Measurements from ENCODE around the gene FMN1.

Gene FMN1

DNA sequence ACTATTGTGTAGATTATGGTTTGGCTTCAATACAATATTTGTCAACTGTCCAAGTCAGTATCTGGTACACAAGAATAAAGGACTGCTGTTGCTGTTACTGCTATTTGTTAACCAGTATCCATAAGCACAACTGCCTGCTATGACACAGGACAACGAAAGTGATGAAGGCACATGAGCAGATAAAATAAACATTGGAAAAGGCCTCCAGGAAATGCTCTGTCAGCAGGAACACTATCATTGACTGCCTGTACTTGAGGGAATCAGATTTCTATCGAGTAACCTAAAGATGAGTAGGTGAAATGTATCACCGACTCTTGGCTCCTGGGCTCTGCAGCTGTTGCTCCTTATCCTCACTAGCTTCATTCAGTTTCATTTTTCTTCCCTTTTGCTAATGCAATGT is 56.5 kb downstream of the FMN1 start:
- Mint-ChIP-seq H3K4me1 (ENCODE audit: low read depth) (peaks cover 24% of the 10 kb centered on the region), H3K27me3 (peaks cover 3% of the 10 kb centered on the region), H3K9me3 (no peaks in the 10 kb centered on the region), H3K27ac (peak overlapping the region; percentile 40), H3K4me3 (no peak overlapping the region), H3K36me3 (ENCODE audit: low read depth) (no peaks in the 10 kb centered on the region)
- intact Hi-C loops (cut with micrococcal nuclease), result loop anchor here (2.0 to 10.0 kb wide), 3 partner anchors 15 to 283 kb away; no protein-coding TSS in a partner anchor

DNA sequence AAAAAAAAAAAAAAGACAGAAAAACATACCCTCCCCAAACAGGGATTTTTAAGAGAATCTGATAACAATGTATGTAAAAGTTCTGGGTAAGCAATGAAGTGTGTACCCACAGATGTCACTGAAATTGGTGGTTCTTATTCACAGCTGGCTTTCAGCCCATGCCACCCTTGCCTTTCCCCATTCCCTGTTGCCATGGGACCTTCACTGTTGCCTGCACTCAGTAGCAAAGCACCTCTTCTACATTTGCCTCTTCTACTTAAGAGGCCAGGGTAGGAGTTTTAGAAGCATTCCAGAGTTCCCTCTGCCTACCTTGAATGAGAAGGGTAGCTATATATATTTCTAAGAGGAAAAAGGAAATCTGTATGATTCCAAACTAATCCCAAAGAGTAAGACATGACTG is 57.4 kb downstream of the FMN1 start:
- no peaks in the 10 kb centered on the region for H3K9me3 Mint-ChIP-seq
- peaks cover 3% of the 10 kb centered on the region for H3K27me3 Mint-ChIP-seq
- H3K4me3 Mint-ChIP-seq, result no peak overlapping the region
- peak overlapping the region; percentile 74 for H3K27ac Mint-ChIP-seq
- intact Hi-C loops (cut with micrococcal nuclease), result loop anchor here (2.0 to 10.0 kb wide), 3 partner anchors 16 to 282 kb away; no protein-coding TSS in a partner anchor
- no peaks in the 10 kb centered on the region for H3K36me3 Mint-ChIP-seq (ENCODE audit: low read depth)
- peaks cover 30% of the 10 kb centered on the region for H3K4me1 Mint-ChIP-seq (ENCODE audit: low read depth)

DNA sequence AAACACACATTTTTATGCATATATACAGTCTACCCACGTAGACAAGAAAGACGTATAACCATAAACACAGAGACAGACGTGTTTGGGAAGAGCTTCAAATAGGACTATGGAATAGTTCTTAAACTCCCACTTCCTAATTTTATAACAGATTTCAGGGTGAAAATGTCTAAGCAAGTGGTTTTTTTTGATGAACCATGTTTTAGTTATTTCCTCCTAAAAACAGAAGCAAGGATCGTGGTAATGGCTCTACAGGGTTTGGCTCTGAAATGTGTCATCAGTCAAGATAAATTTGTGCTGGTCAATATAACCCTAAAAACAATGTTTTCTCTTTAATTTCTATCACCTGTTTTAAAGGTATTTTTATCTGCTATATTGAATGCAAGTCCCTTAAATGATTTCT is 58.2 kb downstream of the FMN1 start:
- H3K27ac Mint-ChIP-seq, result peak overlapping the region; percentile 74

DNA sequence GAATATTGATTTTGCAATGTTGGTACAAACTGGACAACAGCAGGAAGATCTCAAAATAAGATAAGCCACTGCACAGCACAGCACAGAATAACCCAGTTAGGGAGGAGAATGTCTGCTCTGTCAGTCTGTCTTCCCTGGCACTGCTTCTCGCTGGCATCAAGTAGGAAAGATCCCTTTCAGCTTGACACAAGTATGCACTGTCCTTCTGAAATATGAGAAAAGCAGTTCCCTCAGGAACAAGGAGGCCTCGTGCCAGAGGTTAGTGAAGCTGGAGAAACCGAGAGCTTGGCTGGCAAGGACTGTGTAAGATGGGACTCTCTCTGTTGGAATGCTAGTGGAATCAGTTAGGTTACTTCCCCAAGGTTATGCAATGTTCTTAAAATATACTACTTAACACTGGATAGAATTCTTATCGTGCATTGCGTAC is 59.1 kb downstream of the FMN1 start:
- peaks cover 3% of the 10 kb centered on the region for H3K27me3 Mint-ChIP-seq
- intact Hi-C loops (cut with micrococcal nuclease), result loop anchor here (10.0 kb wide), 2 partner anchors 49 to 281 kb away; no protein-coding TSS in a partner anchor
- no peak overlapping the region for H3K4me3 Mint-ChIP-seq
- H3K4me1 Mint-ChIP-seq (ENCODE audit: low read depth), result peaks cover 34% of the 10 kb centered on the region
- peak overlapping the region; percentile 45 for H3K27ac Mint-ChIP-seq
- no peaks in the 10 kb centered on the region for H3K36me3 Mint-ChIP-seq (ENCODE audit: low read depth)
- no peaks in the 10 kb centered on the region for H3K9me3 Mint-ChIP-seq

More for the DNA sequence above, 58.2 kb downstream of the FMN1 start:
- peaks cover 3% of the 10 kb centered on the region for H3K27me3 Mint-ChIP-seq
- intact Hi-C loops (cut with micrococcal nuclease), result loop anchor here (2.0 to 10.0 kb wide), 3 partner anchors 16 to 282 kb away; no protein-coding TSS in a partner anchor
- no peak overlapping the region for H3K4me3 Mint-ChIP-seq
- no peaks in the 10 kb centered on the region for H3K36me3 Mint-ChIP-seq (ENCODE audit: low read depth)
- H3K9me3 Mint-ChIP-seq, result no peaks in the 10 kb centered on the region
- peaks cover 34% of the 10 kb centered on the region for H3K4me1 Mint-ChIP-seq (ENCODE audit: low read depth)

DNA sequence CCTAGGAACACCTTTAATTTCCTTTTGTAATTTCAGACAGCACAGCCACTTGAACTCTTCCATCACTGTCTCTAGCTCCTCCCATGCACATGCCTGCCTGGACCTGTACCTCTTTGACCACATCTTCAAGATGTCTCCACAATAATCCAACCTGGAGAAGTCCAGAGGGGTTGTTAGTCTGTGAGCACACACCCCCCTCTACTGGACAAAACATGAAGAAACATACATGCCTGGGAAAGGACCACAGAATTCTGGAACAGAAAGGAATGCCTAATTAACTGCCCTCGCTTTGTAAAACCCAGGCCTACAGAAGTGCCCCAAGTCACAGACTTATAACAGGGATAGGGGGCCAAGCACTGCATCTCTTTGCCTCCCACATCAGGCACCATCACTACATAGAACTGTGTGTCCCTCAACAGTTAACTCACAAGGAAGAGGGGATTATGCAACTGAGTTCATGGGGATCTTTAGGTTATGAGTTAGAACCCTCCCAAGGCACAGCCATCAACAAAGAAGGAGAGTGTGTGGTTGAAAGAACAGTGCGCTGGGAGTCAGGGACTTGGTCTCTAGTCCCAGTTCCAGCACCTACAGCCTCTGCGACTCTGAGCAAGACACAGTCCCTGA is 61.7 kb downstream of the FMN1 start:
- intact Hi-C loops (cut with micrococcal nuclease), result loop anchor here (1.0 to 10.0 kb wide), 6 partner anchors 47 to 470 kb away; no protein-coding TSS in a partner anchor
- Mint-ChIP-seq H3K36me3 (ENCODE audit: low read depth) (no peaks in the 10 kb centered on the region), H3K9me3 (no peaks in the 10 kb centered on the region), H3K4me1 (ENCODE audit: low read depth) (peaks cover 31% of the 10 kb centered on the region), H3K27me3 (no peaks in the 10 kb centered on the region), H3K4me3 (no peak overlapping the region), H3K27ac (no peak overlapping the region)

DNA sequence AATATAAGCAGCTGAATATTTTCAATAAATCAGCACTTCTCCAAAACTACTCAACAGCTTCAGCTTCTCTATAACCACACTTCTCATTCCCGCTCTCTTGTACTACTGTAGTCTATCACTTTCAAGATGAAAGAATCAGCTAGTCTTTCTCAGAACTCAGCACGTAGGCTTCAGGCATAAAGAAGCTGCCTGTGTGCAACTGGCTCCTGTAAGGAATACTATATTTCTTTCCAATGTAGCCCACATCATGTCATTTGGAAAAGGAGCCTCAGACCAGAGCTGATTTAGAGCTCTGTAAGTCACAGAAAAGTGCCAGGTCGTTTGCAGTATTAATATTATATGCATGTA is 62.3 kb downstream of the FMN1 start:
- Mint-ChIP-seq H3K4me3 (no peak overlapping the region), H3K36me3 (ENCODE audit: low read depth) (no peaks in the 10 kb centered on the region), H3K27me3 (no peaks in the 10 kb centered on the region), H3K4me1 (ENCODE audit: low read depth) (peaks cover 36% of the 10 kb centered on the region), H3K9me3 (no peaks in the 10 kb centered on the region), H3K27ac (no peak overlapping the region)
- intact Hi-C loops (cut with micrococcal nuclease), result loop anchor here (1.0 to 10.0 kb wide), 6 partner anchors 46 to 469 kb away; no protein-coding TSS in a partner anchor

DNA sequence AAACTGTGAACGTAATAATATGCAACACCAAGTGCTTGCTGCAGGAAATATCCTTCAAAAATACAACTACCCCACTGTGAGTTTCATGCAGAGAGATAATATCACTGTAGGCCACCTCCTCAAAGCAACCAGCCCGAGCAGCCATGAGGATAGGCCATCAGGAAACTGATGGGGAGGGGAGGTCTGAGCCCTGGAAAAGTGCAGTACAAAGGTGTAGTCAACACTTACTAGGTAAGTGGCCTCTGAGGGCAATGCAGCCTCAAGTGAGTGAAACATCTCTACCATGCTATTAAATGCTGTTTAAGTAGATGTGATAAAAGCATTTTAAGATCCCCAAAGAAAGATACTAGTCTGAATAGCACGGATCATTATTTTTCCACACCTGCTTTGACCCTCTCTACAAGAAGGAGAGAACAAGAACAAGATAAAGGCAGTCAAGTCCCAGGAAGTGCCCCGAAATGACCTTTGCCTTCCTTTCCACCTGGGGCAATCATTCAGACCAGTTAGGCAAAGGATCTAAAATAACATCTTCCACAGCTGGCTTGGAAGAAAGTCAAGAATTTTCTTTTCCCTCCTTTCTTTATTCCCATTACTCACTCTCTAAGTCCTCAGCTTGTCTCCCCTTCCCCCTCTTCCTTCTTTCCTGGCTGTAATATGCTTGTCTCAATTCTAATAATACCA is 62.8 kb downstream of the FMN1 start:
- no peaks in the 10 kb centered on the region for H3K9me3 Mint-ChIP-seq
- no peaks in the 10 kb centered on the region for H3K36me3 Mint-ChIP-seq (ENCODE audit: low read depth)
- no peaks in the 10 kb centered on the region for H3K27me3 Mint-ChIP-seq
- intact Hi-C loops (cut with micrococcal nuclease), result loop anchor here (1.0 to 10.0 kb wide), 6 partner anchors 45 to 469 kb away; no protein-coding TSS in a partner anchor
- H3K4me1 Mint-ChIP-seq (ENCODE audit: low read depth), result peaks cover 41% of the 10 kb centered on the region
- no peak overlapping the region for H3K4me3 Mint-ChIP-seq
- no peak overlapping the region for H3K27ac Mint-ChIP-seq

DNA sequence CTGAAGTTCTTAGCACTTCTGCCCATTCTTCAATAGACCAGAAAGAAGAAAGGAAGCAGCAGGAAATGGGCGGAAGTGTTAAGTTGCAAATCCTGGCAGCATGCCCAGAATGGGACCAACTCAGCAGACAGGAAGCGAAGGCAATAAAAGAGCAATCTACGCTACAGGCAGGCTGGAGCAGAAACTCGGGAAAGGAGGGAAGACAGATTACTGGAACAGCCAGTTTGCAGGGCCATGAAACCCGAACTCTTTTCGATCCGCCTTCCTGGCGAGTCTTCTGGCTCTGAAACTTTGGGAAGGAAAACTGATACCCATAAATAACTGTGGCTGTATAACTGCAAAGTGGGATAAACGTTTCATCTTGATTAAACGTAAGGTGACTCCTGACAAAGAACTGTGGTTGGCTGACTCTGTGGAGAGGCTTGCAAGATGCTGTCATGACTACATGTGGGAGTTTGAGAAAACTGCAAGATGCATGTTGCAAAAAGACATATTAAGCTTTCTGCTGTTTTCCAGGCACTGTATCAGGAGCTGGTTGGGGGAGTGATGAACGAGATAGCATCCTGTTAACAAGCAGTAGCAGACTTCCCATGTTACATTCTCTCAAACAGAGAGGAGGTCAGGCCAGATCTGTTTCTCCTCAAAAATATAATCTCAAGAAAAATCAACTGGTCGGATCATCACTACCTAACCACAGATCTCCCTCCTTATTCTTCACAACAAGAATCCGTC is 67.8 kb downstream of the FMN1 start:
- H3K4me1 Mint-ChIP-seq (ENCODE audit: low read depth), result peaks cover 23% of the 10 kb centered on the region
- H3K4me3 Mint-ChIP-seq, result no peak overlapping the region

DNA sequence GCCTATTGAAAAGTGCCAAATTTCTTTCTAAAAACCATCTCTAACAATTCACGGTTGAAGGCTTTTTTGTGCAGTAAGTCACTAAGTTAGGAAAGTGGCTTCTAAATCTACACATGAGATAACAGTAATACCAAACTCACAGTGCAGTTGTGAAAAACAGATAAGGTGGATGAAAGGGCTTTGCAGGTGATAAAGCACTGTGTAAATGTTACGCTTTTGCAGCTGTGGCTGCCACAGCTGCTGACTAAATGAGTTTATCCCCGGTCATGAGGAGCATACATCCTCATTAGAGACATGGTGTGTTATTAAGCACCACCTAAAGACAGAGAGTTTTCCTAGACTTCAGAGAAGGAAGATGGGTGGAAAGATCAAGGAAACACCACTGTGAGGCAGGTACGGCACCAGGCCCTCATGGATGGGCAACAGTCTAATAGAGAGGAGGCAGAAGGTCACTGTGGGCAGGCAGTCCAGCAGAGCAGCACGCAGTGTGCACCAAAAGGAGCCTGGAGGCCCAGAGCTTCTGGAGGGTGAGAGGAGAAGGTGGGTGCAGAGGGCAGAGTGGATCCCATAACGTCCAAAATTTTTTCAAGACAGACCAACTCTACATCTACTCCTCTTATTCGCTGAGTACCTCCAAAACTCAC is 68.5 kb downstream of the FMN1 start:
- H3K36me3 Mint-ChIP-seq (ENCODE audit: low read depth), result no peaks in the 10 kb centered on the region
- H3K27me3 Mint-ChIP-seq, result no peaks in the 10 kb centered on the region
- intact Hi-C loops (cut with micrococcal nuclease), result no loop called here
- no peaks in the 10 kb centered on the region for H3K9me3 Mint-ChIP-seq
- no peak overlapping the region for H3K4me3 Mint-ChIP-seq
- H3K27ac Mint-ChIP-seq, result peak overlapping the region; percentile 1
- peaks cover 23% of the 10 kb centered on the region for H3K4me1 Mint-ChIP-seq (ENCODE audit: low read depth)

More for the DNA sequence above, 67.8 kb downstream of the FMN1 start:
- Mint-ChIP-seq H3K27ac (peak overlapping the region; percentile 1), H3K9me3 (no peaks in the 10 kb centered on the region), H3K27me3 (no peaks in the 10 kb centered on the region), H3K36me3 (ENCODE audit: low read depth) (no peaks in the 10 kb centered on the region)
- intact Hi-C loops (cut with micrococcal nuclease), result no loop called here

DNA sequence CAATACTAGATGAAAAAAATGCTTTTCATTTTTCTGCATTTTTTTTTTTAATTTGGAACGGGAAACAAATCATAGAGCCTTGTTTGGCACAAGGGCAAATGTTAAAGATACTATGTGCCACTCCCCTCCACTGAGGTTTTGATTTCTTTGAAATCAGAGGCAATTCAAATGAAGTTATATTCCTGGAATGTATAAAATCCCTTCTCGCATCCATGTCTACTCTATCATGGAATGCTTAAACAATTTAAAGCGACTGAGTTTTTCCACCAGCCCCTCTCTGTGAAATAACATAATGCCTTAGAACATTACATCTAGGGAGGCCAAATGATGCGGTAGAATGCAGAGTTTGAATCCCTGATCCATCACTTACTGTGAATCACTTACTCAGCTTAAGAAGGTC is 69.7 kb downstream of the FMN1 start:
- intact Hi-C loops (cut with micrococcal nuclease), result no loop called here
- no peaks in the 10 kb centered on the region for H3K27me3 Mint-ChIP-seq

DNA sequence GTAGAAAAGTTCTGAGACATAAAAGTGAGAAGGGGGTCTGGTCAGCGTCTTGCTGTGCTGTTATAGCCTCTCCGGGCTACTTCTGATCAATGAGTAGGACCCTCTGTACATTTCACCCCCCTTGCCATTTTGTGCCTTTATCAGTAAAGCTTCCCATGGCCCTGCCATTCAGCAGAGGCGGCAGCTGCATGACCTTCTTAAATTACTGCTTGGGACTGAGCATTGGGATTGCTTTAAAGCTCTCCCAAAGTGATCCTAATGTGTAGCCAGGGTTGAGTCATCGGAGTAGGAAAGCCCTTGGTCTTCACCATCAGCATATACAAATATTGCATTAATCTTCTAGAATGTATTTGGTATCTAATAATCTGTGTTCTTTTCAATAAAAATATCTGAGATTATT is 70.2 kb downstream of the FMN1 start:
- no peak overlapping the region for H3K27ac Mint-ChIP-seq
- intact Hi-C loops (cut with micrococcal nuclease), result no loop called here
- H3K4me3 Mint-ChIP-seq, result no peak overlapping the region
- H3K4me1 Mint-ChIP-seq (ENCODE audit: low read depth), result peaks cover 23% of the 10 kb centered on the region
- H3K9me3 Mint-ChIP-seq, result no peaks in the 10 kb centered on the region
- peaks cover 1% of the 10 kb centered on the region for H3K27me3 Mint-ChIP-seq
- no peaks in the 10 kb centered on the region for H3K36me3 Mint-ChIP-seq (ENCODE audit: low read depth)

More for the DNA sequence above, 69.7 kb downstream of the FMN1 start:
- no peaks in the 10 kb centered on the region for H3K36me3 Mint-ChIP-seq (ENCODE audit: low read depth)
- H3K4me1 Mint-ChIP-seq (ENCODE audit: low read depth), result peaks cover 23% of the 10 kb centered on the region
- no peaks in the 10 kb centered on the region for H3K9me3 Mint-ChIP-seq
- H3K27ac Mint-ChIP-seq, result no peak overlapping the region
- no peak overlapping the region for H3K4me3 Mint-ChIP-seq

DNA sequence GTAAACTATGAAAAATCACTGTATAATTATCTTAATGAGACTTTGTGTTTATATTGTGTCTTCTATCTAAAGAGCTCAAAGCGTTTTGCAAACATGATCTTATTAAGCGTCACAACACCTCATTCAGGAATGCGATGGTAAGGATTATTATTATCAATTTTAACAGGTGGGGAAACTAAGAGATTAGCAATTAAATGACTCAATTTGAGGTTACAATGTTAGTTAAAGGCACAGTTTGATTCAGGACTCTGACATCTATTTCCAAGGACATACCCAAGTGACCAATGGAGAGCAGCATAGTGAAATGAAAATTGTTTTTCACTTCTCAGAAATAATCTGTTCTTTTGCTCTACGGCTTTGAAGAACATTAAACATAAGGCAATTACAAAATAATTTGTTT is 74.6 kb downstream of the FMN1 start:
- H3K36me3 Mint-ChIP-seq (ENCODE audit: low read depth), result no peaks in the 10 kb centered on the region
- intact Hi-C loops (cut with micrococcal nuclease), result no loop called here
- no peak overlapping the region for H3K27ac Mint-ChIP-seq
- H3K4me1 Mint-ChIP-seq (ENCODE audit: low read depth), result peaks cover 6% of the 10 kb centered on the region
- H3K4me3 Mint-ChIP-seq, result no peak overlapping the region
- peaks cover 3% of the 10 kb centered on the region for H3K27me3 Mint-ChIP-seq
- no peaks in the 10 kb centered on the region for H3K9me3 Mint-ChIP-seq

DNA sequence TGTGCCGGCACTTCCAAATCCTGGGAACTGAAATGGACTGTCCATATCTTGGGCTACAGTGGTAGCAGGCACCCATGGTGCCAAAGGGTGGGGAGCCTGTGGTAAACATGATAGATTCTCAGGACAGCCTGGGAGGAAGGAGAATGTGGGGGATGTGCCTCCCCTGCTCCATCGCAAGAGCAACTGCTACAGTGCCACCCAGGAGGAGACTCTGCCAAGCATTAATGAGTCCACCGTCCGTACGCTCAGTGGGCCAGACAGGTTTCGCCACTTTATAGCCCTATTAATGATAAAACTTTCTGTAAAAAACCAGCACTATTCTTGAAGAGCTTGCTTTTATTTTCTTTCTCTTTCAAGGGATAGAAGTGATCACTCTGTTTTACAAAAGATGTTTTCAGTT is 75.2 kb downstream of the FMN1 start:
- Mint-ChIP-seq H3K27ac (no peak overlapping the region), H3K4me3 (no peak overlapping the region), H3K4me1 (ENCODE audit: low read depth) (peaks cover 6% of the 10 kb centered on the region), H3K27me3 (peaks cover 3% of the 10 kb centered on the region), H3K9me3 (no peaks in the 10 kb centered on the region), H3K36me3 (ENCODE audit: low read depth) (no peaks in the 10 kb centered on the region)
- intact Hi-C loops (cut with micrococcal nuclease), result no loop called here
